ENCODE results near the gene SH3BGR.
A peak's percentile ranks its signal among the peaks of the same experiment; 100 is the strongest.
"Not testable (repeated sequence)": the region's sequence is repeated elsewhere in the genome, so short reads cannot be mapped to it uniquely, and the experiment has no call there.

SH3BGR gene

DNA sequence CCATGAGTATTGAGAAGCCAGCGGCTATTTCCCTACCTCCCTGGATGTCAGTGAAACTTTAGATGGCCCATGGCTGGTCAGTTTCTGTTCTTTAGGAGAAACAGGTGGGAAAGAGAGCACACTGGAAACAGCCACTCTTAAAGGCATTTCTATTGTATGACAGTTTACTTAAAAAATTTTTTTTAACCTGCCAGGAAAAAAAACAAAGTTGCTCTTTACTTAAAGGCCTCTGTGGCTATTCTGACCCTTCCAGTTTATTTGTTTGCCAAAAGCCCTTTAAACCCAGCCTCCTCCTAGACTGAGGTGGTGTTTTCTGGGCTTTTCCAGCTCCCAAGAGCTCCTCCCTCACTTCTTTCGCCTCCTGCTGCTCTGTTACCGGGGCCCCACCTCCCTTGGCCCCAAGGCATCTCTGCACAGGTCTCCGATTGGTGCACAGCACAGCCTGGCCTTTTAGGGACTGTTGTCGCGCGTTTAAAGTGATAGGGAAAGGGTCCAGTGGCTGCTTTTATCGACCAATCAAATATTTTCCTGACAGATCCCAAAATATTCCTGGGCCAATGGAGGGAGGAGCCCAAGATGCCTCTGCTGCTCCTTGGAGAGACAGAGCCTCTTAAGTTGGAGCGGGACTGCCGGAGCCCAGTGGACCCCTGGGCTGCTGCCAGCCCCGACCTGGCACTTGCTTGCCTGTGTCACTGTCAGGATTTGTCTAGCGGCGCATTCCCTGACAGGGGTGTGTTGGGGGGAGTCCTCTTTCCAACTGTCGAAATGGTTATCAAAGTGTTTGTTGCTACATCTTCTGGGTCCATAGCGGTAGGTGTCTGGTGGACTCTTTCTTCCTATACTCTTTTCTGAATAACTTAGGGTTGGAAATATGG is at the start of gene SH3BGR:
Gene SH3BGR (plus strand): TSS at position 639 of the 875 bp plus-strand sequence. CDS start 127 bp downstream, at position 766.
- DNase-seq (ENCODE audit: low spot score), result no peak
- no peak for FAIRE-seq

DNA sequence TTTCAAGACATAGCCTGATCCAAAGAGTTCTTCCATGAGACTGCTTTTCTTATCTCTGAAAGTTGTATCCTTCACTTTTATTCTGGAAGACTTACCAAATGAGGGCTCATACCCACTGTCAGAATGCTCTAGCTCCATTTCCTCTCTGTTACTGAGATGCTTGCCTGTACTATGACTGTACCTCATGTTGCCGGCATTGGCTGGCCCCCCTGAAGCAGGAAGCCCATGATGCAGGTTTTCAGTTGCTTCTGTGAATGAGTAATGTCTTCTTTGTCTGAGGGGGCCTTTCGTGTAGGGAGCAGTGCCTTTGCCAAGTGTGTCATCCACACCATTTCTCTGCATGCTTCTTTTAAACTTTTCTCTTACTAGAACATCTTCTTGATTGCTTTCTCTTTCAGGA is 45.7 kb upstream of the SH3BGR start:
- DNase-seq (ENCODE audit: low spot score), result no peak
- no peak for FAIRE-seq

DNA sequence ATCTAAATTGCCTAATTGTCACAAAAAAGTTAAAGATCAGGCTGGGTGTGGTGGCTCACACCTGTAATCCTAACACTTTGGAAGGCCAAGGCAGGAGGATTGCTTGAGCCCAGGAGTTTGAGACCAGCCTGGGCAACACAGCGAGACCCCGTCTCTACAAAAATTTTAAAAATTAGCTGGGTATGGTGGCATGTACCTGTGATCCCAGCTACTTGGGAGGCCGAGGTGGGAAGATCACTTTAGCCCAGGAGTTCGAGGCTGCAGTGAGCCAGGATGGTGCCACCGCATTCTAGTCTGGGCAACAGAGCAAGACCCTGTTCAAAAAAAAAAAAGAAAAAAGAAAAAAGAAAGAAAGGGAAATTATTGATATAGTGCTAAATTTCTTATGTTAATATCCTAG is 32.6 kb upstream of the SH3BGR start:
- DNase-seq (ENCODE audit: low spot score); FAIRE-seq: not testable (repeated sequence)

DNA sequence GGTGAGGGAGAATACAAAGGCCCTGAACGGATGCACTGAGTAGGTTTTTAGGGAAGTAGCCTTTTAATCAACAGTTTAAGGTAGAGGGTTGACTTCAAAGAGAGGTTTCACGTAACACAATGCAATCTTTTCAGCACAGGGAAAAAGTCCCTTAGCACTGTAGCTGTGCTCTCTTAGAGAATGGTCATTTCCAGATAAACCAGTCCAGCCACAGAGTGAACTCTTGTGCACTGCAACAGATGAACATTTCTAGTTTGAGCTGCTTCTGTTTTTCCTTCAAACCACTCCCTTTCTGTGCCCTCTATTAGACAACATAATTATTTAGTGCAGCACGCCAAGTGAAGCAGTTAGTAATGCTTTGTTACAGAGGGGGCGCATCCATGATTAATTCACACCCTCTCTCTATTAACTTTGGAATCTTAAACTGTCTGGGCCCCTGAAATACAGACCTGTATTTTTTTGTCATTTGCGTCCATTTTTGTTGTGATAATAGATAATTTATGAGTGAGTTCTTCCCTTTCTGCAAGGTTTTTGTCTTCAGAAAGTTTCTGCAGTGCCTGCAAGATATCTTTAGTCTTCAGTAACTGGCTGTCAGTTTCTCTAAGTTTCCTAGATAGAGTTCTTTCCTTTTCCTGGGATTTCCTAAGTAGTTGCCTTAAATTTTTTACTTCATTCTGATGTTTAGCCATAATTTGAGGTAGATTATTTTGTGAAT is 29.1 kb upstream of the SH3BGR start:
- DNase-seq (ENCODE audit: low spot score), result no peak
- no peak for FAIRE-seq

DNA sequence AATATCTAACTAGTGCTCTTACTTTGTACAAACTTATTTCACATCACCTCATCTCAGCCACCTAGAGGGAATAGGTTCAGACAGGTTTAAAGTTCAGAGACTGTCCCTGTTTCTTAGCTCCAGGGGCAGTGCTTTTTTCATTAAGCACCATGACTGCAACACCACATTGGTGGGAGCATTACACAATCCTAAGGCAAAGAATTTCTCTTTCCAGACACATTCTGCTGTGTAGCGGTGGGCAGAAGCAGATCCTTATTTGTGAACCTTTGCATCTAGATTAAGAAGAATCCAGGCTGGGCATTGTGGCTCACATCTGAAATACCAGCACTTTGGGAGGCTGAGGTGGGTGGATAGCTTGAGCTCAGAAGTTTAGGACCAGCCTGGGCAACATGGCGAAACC is 22.3 kb upstream of the SH3BGR start:
- no peak for DNase-seq (ENCODE audit: low spot score)

DNA sequence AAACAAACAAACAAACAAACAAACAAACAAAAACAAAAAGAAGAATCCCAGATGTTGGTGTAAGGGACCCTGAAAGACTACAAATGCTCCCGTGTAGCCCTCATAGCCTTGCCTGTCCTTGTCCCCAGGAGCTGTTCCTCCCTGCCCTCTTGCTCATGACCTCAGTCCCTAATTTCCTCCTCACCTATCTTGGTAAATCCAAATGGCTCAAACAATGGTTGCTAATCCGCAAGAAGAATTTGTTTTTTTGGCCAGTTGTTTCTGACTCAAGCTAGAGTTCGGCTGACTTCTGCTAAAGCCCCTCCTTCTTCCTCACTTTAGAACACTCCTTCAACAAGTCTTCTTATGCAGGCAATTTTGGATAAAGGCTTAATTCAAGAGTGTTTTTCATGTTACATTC is 21.8 kb upstream of the SH3BGR start:
- FAIRE-seq (no peak), DNase-seq (ENCODE audit: low spot score) (no peak)

More for the DNA sequence above, 22.3 kb upstream of the SH3BGR start:
- no peak for FAIRE-seq

DNA sequence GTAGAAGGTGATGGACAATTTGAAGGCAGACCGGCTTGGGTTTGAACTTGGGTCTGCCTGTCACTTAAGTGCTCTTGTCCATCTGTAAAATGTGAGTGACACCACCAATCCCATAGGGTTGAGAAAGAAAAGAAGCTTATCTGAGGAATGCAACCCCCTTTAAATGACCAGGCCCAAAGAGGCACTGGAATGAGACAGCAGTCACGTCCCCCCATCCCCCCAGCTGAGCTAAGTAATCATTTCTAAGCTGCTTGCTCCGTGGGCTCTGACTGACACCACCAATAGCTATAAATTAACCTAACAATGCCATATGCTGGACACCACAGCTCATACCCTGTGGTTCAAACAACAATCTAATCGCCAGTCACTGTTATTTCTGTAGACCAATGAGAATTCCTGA is 21.3 kb upstream of the SH3BGR start:
- DNase-seq (ENCODE audit: low spot score) (peak; percentile 57), FAIRE-seq (peak; percentile 87)

DNA sequence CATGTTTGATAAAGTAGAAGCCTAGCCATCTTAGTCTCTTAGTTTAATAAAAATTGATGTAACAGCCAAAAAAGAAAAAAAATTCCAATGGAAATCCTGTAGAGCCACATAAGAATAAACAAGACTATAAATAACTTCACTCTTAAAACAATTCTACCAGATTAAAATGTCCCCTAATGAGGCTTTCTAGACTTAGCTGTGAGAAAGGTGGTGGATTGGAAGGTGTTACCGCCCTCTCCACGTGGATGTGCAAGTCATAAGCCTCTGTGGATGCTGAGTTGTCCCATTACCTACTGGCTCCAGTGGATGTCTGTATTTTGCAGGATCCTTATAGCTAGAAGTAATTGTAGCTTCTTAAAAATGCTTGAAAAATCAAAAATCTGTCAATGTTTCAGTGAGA is 20.8 kb upstream of the SH3BGR start:
- no peak for DNase-seq (ENCODE audit: low spot score)
- FAIRE-seq, result no peak

DNA sequence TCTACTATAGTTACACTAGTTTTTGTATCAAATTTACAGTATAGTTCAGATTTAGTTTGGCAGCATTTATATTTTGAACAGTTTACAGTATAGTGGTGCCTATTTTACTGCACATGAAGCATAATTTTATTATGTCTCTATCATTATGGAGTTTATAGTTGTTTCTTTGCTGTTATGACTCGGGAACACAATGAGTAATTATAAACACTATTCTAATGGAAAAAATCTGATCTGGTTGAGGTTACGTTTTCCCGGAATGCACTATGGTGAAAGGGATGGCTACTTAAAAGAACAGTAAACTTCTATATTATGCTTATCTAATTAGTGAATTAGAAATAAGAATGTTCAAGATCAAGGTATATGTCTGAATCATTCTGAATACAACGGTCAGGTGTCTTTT is 16.8 kb upstream of the SH3BGR start:
- FAIRE-seq (no peak), DNase-seq (ENCODE audit: low spot score) (no peak)

DNA sequence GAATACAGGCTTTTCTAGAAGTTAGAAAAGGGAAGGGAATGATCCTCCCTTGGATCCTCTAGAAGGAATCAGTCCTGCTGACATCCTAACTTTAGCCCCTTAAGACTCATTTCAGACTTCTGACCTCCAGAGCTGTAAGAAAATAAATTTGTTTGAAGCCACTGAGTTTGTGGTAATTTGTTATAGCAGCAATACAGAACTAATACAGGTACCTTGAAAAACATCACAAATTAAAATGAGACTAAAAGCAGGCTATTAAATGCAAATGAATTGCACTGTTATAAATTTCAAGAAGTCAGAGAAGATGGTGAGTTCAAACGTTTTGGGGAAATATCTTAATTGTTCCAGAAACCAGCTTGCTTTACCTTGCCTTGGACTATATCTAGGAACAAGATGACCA is 12.5 kb upstream of the SH3BGR start:
- DNase-seq (ENCODE audit: low spot score) (no peak), FAIRE-seq (no peak)

DNA sequence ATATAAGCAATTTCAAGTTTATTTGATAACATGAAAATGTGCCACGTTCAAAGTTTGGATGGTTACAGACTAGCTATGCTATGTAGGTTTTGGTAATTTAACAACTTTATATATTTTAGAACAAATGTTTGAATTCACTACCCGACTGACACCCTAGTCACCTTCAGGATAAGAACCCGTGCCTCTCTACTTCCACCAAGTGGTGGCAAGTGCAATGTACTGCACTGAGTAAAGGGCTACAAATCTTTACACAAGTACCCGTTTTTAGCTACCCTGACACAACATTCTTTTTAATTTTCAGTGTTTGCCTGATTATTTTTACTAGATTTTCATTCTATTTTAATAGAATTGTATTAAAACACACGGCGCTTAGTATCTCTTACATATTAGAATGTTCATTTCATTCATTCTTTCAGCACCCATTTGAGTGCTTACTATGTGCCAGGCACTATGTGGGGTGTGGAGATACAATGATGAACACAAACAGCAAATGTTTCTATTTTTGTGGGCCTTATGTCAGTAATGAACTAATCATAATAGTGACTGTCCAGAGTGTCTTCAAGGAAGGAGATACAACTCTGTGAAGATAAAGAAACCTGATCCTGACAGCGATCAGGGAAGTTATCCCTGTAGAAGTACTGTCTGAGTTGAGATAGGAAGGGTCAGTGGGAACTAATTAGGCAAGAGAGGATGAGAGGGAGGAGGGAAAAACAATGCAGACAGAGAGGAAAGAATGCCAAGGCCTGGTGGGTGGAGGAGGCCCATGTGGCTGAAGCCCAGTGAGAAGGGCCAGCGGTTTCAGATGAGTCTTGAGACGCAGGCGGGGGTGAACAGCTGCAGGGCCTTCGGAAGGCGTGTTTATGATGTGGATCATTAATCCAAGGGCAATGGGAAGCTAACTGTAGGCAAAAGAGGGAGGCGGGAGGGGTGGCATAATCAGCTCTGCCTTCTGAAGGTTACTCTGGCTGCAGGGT is 10.0 kb upstream of the SH3BGR start:
- DNase-seq (ENCODE audit: low spot score), result peak; percentile 37
- FAIRE-seq, result peak; percentile 67

DNA sequence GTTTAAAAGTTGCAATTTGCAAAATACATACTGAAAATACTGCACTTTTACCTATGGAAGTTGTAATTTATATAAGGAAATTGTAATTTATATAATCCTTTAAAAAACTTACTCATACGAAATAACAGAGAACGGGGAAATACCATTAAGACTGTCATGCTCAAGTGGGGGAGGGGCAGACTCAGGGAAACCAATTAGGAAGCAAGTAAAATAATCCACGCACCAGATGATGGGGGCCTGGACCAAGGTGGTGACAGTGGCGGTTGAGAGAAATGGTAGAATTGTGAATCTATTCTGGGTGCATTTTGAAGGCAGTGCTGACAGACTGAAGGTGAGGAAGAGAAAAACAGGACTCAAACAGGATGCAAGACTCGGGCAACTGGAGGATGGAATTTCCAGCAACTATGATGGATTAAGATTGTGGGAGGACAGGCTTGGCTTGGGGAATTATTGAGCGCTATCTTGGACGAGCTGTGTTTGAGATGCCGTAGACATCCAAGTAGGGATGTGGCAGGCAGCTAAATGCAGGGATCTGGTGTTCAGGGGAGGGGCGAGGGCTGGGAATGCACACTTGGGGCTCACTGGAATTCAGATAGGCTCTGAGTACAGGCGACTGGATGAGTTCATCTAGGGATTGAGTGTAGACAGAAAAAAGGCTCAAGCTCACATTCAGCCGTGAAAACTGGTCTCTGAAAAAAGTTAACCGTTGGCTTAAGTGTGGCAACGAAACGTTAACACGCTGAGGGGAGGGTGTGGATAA is 7.2 kb upstream of the SH3BGR start:
- no peak for FAIRE-seq
- no peak for DNase-seq (ENCODE audit: low spot score)

DNA sequence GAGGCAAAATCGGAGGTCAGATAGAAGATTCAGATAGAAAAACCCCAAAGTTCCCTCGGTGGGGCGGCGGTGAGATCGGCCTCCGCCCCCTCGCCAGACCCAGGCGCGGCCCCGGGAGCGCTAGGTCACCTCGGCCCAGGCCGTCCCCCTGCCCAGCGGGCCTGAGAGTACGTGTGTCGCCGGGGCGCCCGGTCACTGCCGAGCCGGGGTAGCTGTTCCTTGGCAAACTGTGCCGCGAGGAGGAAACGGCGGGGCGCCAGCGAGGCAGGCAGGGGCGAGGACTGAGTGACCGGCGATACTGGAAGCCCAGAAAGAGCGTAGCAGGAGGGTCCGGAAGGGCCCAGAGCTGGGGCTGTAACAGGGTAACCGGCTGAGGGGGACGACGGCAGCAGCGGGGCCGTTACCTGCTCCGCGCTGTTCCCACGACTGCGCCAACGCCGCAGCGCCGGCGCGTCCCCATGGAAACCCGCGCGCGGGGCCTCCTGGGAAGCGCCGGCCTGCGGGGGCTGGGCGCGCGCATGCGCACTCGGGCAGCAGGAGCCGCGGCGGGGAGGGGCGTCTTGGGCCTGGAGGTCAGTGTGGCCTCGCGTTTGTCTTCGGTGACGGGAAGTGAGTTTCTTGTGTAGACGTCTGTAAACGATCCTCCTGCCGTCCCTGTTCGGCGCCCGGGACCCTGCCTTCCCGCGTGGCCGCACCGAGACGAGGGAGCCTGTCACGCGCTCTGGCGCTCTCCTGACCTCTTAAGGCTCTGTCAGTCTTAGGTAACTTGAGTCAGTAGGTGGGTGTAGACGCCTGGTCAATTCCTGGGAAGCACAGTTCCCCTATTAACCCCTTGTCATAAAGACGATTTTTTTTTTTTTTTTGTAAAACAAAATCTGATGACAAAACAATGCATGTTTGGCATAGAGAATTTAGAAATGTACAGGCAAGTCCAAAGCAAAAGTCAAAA is 6.2 kb upstream of the SH3BGR start, which contains the start of gene LCA5L:
Gene LCA5L (minus strand): TSS at position 458 of the 949 bp plus-strand sequence. CDS start 17,285 bp downstream, outside the sequence.
- no peak for FAIRE-seq

DNA sequence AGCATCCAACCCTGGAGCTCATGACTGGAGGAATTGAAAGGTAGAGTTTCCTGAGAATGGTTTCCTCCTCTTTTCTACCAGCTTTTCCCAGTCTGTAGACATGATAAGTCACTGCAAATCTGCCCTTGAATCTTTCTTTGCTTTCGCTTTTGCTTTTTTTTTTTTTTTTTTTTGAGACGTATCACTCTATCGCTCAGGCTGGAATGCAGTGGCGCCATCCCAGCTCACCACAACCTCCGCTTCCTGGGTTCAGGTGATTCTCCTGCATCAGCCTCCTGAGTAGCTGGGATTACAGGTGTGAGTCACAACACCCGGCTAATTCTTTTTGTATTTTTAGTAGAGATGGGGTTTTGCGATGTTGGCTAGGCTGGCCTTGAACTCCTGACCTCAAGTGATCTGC is 4.5 kb upstream of the SH3BGR start:
- FAIRE-seq (no peak), DNase-seq (ENCODE audit: low spot score) (no peak)

More for the DNA sequence above, 6.2 kb upstream of the SH3BGR start, which contains the start of gene LCA5L:
- peak; percentile 78 for DNase-seq (ENCODE audit: low spot score)

DNA sequence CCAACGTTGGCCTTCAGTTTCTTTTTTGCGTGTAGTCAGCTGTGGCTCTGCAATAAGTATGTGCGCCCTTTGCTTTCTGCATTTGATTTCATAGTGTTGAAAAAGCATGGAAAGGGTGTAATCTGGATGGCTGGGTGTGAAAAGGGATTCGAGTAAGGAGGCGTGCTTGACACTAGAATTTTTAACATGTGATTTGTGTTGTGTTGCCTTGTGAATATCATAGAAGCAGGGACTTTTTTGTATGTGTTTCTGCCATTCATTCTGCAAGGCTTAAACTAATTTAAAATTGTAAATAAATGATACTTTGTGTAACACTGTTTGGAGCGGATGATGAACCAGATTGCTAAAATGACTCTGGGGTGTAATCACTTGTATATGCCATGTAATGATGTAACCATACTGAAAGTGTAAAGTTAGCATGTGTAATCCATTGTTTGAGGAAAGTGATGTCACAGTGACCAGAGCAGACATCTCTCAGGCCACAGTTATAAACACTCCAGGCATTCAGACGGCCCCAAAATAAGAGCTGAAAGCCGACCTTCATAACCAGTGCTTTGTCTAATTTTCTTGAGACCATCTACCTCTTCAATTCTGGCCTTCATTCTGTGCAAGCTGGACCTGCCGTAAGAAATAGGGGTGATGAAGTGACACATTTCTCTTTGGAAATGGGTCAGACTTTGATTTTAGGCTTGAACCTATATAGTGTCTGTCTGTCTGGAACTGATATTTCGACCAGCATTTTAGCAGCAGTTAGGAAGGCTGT is 618 bp downstream of the SH3BGR start:
- FAIRE-seq, result no peak
- no peak for DNase-seq (ENCODE audit: low spot score)

DNA sequence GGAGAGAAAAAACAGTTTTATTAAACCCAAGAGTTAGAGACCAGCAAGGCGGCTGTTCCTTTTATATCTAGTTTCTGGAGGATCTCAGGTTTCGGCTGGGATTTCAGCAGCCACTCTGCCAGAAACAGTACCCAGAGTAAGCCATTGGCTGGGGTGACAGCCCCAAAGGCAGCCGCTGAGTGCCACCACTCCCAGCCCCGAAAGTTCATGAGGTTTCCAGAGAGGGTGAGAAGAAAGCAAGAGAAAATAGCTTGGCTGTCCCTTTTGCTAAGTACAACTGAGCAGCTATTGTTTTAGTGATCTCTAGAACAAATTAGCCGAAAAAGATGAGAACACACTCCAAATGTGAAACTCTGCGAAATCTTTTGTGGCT is 1.2 kb downstream of the SH3BGR start:
- FAIRE-seq (no peak), DNase-seq (ENCODE audit: low spot score) (no peak)

DNA sequence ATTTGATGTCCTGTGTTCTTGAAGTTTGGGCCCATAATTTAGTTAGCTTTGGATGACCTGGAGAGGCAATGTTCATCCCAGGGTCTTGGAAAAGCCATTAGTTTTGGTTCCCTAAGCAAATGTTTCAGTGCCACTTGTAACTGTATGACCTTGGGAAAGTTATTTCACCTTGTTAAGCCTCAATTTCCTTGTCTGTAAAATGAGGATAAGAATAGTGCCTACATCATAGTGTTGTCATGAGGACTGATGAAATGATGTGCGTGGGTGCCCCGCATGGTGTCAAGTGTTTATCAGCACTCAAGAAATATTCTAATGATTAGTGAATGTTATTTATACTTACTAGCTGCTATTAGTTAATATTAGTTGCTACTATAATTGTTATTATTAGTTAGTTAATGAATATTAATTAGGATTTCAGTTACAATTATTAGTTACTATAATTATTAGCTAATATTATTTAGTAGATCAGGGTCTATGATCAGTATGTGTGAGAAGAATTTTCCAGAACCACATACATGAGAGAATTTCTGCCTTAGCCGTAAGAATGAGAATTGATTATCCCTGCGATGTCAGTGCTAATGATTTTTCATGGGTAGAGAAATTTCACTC is 1.9 kb downstream of the SH3BGR start:
- no peak for DNase-seq (ENCODE audit: low spot score)
- no peak for FAIRE-seq

DNA sequence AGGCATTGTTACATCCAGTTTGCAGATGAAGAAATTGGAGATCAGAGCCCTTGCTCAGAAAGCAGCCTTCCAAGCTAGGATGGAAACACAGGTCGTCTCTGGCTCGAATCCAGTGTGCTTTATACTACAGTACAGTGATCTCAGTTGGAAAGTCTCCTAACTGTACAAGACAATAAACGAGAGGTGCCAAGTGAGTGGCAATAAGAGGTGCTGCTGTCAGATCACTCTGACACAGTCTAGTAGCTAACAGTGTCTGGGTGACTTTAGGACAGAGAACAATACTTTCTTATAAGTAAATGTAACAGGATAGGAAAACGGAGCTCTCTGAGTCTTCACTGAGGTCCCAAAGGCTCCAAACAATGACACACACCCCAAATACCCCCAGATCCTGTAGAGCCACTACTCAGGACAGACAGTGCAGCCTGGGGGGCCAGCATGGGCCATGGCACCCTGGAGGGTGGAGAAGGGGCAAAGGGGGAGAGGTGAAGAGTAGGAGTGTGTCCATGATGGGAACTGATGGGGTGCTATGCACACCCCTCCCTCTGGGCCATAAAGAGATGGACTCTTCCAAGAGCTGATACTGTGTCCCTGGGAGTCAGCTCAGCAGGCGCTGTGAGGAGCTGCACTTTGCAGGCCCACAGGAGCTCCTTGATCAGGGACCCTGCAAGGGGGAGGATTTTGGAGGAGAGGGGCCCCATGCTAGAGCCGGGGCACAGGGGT is 3.3 kb downstream of the SH3BGR start:
- DNase-seq (ENCODE audit: low spot score) (no peak), FAIRE-seq (no peak)

All from RCC 7860 (cell line).